ENCODE data around the gene PARVB.

GRCh38 chr22:44019846-44020245 lies 4.3 kb upstream of the PARVB start:
- TF ChIP-seq CTCF (IDR thresholded peaks at IDR 0.05 in 4 of 5, conservative IDR thresholded peaks at IDR 0.05 in 1 of 5) (no peak), POLR2A (IDR thresholded peaks at IDR 0.05) (no peak)

Data from gastrocnemius medialis (tissue), 4 donors.